GM21390 (cell line): ENCODE results near the gene EVA1A.

Experiments
- ATAC-seq: cut with Tn5 transposase; IDR thresholded peaks from one replicate; pipeline ENCODE4 v1.9.1; 2021; ENCODE audit not compliant: unreplicated experiment

The EVA1A gene

GRCh38 chr2:75545387-75545786 lies 15.4 kb downstream of the EVA1A start:
- no peak for ATAC-seq

GRCh38 chr2:75543446-75543845 lies 17.3 kb downstream of the EVA1A start:
- ATAC-seq: no peak

GRCh38 chr2:75541430-75541829 lies 19.3 kb downstream of the EVA1A start:
- ATAC-seq: no peak

- ATAC-seq: no peak
Measured at GRCh38 chr2:75540994-75541393, 19.7 kb downstream of the EVA1A start.

GRCh38 chr2:75539955-75540716 lies 20.6 kb downstream of the EVA1A start:
- no peak for ATAC-seq

GRCh38 chr2:75538521-75539490 lies 21.9 kb downstream of the EVA1A start:
- ATAC-seq: no peak

- ATAC-seq: no peak
Measured at GRCh38 chr2:75537658-75538057, 23.1 kb downstream of the EVA1A start.

GRCh38 chr2:75533135-75533534 lies 27.6 kb downstream of the EVA1A start:
- no peak for ATAC-seq

GRCh38 chr2:75532488-75532887 lies 28.3 kb downstream of the EVA1A start:
- ATAC-seq: no peak

- ATAC-seq: no peak
Measured at GRCh38 chr2:75528221-75528977, 32.3 kb downstream of the EVA1A start.

GRCh38 chr2:75527676-75528075 lies 33.1 kb downstream of the EVA1A start:
- ATAC-seq: no peak

- no peak for ATAC-seq
Measured at GRCh38 chr2:75526842-75527241, 33.9 kb downstream of the EVA1A start.

GRCh38 chr2:75525434-75526310 lies 35.1 kb downstream of the EVA1A start:
- no peak for ATAC-seq

- ATAC-seq: no peak
Measured at GRCh38 chr2:75524276-75524911, 36.3 kb downstream of the EVA1A start.

- ATAC-seq: no peak
Measured at GRCh38 chr2:75523313-75524275, 37.1 kb downstream of the EVA1A start.

GRCh38 chr2:75522543-75523312 lies 38.0 kb downstream of the EVA1A start:
- ATAC-seq: no peak

- no peak for ATAC-seq
Measured at GRCh38 chr2:75521225-75521872, 39.4 kb downstream of the EVA1A start.
